ENCODE data around the gene BCL11A. TPM values are rescaled to one million over a fixed set of nuclear protein-coding genes. Genes with fewer than 3 reads are reported as not detected.

BCL11A gene
- total RNA-seq, 1 experiment from 2014 or later, result 0.33 TPM

- no peak for ATAC-seq
- POLR2A ChIA-PET, result no interaction called here
- Histone ChIP-seq H3K27me3 (ENCODE audit: control insufficient read depth, insufficient read depth, low read length) (no peaks in the 10 kb centered on the region; the same call in 1 of the 2 replicates), H3K9me3 (ENCODE audit: control insufficient read depth, insufficient read depth, low read depth, low read length) (no peaks in the 10 kb centered on the region), H3K4me1 (ENCODE audit: control insufficient read depth, insufficient read depth, low read length) (no peaks in the 10 kb centered on the region), H3K27ac (ENCODE audit: low read length) (no peak overlapping the region), H3K4me3 (ENCODE audit: low read depth in 2 of 2, low read length in 2 of 2) (no peak overlapping the region), H3K36me3 (ENCODE audit: control insufficient read depth, insufficient read depth, low read length) (no peaks in the 10 kb centered on the region)
- in situ Hi-C loops (cut with HindIII; ENCODE audit: low pct_unique_long_range_greater_than_20kb, low sequenced_read_pairs), result no loop called here
- TF ChIP-seq TCF7L2 (IDR thresholded peaks at IDR 0.05; ENCODE audit: low read depth, low read length), result no peak
- no peak for TF ChIP-seq SIN3A (IDR thresholded peaks at IDR 0.05; ENCODE audit: borderline replicate concordance, insufficient read depth, low read depth, low read length)
- DNase-seq (ENCODE audit: low read depth, low spot score), result no peak
- no TSS peak for BruUV-seq (replicated peaks)
- intact Hi-C loops (cut with micrococcal nuclease; ENCODE audit: unreplicated experiment), result no loop called here
- CTCF ChIA-PET, result no interaction called here
Measured at GRCh38 chr2:60468382-60469085, 84.9 kb downstream of the BCL11A start.

DNA sequence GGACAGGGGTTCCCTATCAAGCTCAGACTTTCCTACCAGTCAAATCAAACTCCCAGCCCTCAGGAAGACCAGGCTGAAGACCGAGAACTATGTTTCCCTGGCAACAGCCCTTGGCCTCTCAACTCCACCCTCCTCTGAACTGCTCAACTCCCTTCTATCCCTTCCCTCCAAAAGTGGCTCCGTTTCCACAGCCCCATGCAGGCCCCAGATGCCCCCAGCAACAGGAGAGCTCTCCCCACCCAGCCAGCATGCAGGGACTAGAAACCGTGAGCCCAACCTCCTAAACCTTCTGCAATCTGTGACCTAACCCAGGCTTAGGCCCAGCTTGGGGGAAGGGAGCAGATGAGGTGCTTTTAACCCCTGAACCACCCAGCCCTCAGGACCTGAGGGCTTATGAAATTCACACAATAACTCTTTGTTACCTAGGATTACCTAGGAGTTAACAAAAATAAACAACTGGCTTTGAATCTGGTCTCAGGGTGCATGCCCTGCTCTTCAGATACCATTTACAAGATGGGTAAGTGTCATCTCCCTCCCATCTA is 87.2 kb downstream of the BCL11A start:
- in situ Hi-C loops (cut with HindIII; ENCODE audit: low pct_unique_long_range_greater_than_20kb, low sequenced_read_pairs) (no loop called here), intact Hi-C loops (cut with micrococcal nuclease; ENCODE audit: unreplicated experiment) (no loop called here)
- BruUV-seq (replicated peaks), result no TSS peak
- CTCF ChIA-PET, result no interaction called here
- TF ChIP-seq SIN3A (IDR thresholded peaks at IDR 0.05; ENCODE audit: borderline replicate concordance, insufficient read depth, low read depth, low read length) (no peak), TCF7L2 (IDR thresholded peaks at IDR 0.05; ENCODE audit: low read depth, low read length) (no peak)
- TF ChIP-seq, protein P1, sequence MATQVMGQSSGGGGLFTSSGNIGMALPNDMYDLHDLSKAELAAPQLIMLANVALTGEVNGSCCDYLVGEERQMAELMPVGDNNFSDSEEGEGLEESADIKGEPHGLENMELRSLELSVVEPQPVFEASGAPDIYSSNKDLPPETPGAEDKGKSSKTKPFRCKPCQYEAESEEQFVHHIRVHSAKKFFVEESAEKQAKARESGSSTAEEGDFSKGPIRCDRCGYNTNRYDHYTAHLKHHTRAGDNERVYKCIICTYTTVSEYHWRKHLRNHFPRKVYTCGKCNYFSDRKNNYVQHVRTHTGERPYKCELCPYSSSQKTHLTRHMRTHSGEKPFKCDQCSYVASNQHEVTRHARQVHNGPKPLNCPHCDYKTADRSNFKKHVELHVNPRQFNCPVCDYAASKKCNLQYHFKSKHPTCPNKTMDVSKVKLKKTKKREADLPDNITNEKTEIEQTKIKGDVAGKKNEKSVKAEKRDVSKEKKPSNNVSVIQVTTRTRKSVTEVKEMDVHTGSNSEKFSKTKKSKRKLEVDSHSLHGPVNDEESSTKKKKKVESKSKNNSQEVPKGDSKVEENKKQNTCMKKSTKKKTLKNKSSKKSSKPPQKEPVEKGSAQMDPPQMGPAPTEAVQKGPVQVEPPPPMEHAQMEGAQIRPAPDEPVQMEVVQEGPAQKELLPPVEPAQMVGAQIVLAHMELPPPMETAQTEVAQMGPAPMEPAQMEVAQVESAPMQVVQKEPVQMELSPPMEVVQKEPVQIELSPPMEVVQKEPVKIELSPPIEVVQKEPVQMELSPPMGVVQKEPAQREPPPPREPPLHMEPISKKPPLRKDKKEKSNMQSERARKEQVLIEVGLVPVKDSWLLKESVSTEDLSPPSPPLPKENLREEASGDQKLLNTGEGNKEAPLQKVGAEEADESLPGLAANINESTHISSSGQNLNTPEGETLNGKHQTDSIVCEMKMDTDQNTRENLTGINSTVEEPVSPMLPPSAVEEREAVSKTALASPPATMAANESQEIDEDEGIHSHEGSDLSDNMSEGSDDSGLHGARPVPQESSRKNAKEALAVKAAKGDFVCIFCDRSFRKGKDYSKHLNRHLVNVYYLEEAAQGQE (IDR thresholded peaks at IDR 0.05; ENCODE audit: insufficient read depth in 1 of 2, low read depth in 2 of 2, low read length in 1 of 2), result no peak
- Histone ChIP-seq H3K4me3 (ENCODE audit: low read depth in 2 of 2, low read length in 2 of 2) (no peak overlapping the region), H3K9me3 (ENCODE audit: control insufficient read depth, insufficient read depth, low read depth, low read length) (no peaks in the 10 kb centered on the region), H3K36me3 (ENCODE audit: control insufficient read depth, insufficient read depth, low read length) (no peaks in the 10 kb centered on the region), H3K27ac (ENCODE audit: low read length) (no peak overlapping the region), H3K27me3 (ENCODE audit: control insufficient read depth, insufficient read depth, low read length) (no peaks in the 10 kb centered on the region), H3K4me1 (ENCODE audit: control insufficient read depth, insufficient read depth, low read length) (no peaks in the 10 kb centered on the region)
- ATAC-seq (no peak), DNase-seq (ENCODE audit: low read depth, low spot score) (no peak)
- POLR2A ChIA-PET, result no interaction called here

DNA sequence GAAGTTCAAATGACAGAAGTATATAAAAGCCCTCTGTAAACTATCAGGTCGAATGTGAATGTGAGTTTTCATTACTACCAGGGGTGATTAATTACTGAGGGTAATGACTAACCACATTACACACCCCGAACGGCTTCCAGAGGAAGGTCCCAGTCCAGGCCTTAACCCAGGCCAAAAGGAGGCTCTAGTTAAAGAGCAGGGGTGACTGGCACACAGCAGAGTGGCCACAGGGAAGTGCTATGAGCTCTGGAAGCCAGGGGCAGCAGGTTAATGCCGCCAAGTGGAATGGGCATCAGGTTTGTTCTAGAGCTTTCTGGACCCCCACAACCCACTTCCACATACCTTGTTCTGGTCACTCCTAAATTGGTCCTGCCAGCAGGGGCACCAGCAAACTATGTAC is 87.7 kb downstream of the BCL11A start:
- no peaks in the 10 kb centered on the region for H3K4me1 ChIP-seq (ENCODE audit: control insufficient read depth, insufficient read depth, low read length)
- no peaks in the 10 kb centered on the region for H3K36me3 ChIP-seq (ENCODE audit: control insufficient read depth, insufficient read depth, low read length)
- ChIA-PET CTCF (no interaction called here), POLR2A (no interaction called here)
- H3K9me3 ChIP-seq (ENCODE audit: control insufficient read depth, insufficient read depth, low read depth, low read length), result no peaks in the 10 kb centered on the region
- no peaks in the 10 kb centered on the region for H3K27me3 ChIP-seq (ENCODE audit: control insufficient read depth, insufficient read depth, low read length)
- no TSS peak for BruUV-seq (replicated peaks)
- no peak overlapping the region for H3K27ac ChIP-seq (ENCODE audit: low read length)
- no peak overlapping the region for H3K4me3 ChIP-seq (ENCODE audit: low read depth in 2 of 2, low read length in 2 of 2)
- in situ Hi-C loops (cut with HindIII; ENCODE audit: low pct_unique_long_range_greater_than_20kb, low sequenced_read_pairs), result no loop called here
- DNase-seq (ENCODE audit: low read depth, low spot score) (no peak), ATAC-seq (no peak)
- intact Hi-C loops (cut with micrococcal nuclease; ENCODE audit: unreplicated experiment), result no loop called here
- no peak for TF ChIP-seq CTCF (IDR thresholded peaks at IDR 0.05)
- TF ChIP-seq TCF7L2 (IDR thresholded peaks at IDR 0.05; ENCODE audit: low read depth, low read length), result no peak
